Liver (tissue), 3 donors: ENCODE data around the gene EVC2.

ENCODE experiments used
- GABPA ChIP-seq, 2 donors: IDR thresholded peaks in 1 of 2; conservative IDR thresholded peaks in 1 of 2; 2 replicates each; pipeline ENCODE4 v1.6.1; 2016; ENCODE audit warnings: antibody characterized with exemption in 2 of 2, mild to moderate bottlenecking in 1 of 2, moderate library complexity in 1 of 2
- HNF4A ChIP-seq, 2 donors: conservative IDR thresholded peaks; 2 replicates each; pipeline ENCODE4 v1.6.1; 2016; ENCODE audit warnings: antibody characterized with exemption in 2 of 2, mild to moderate bottlenecking in 2 of 2
- HNF4G ChIP-seq: IDR thresholded peaks from 2 replicates; pipeline ENCODE4 v1.6.1; 2016; ENCODE audit warnings: antibody characterized with exemption
- JUND ChIP-seq, 2 donors: IDR thresholded peaks; 2 replicates each; pipeline ENCODE4 v1.6.1; 2016; ENCODE audit warnings: antibody characterized with exemption in 2 of 2
- NR2F2 ChIP-seq: IDR thresholded peaks from 2 replicates; pipeline ENCODE4 v1.6.1; 2016; ENCODE audit warnings: antibody characterized with exemption
- RAD21 ChIP-seq, 2 donors: IDR thresholded peaks; 2 replicates each; pipeline ENCODE4 v1.6.1; 2016; ENCODE audit warnings: antibody characterized with exemption in 2 of 2, mild to moderate bottlenecking in 2 of 2
- RXRA ChIP-seq, 2 donors: IDR thresholded peaks; 2 replicates each; pipeline ENCODE4 v1.6.1; 2017 to 2018; ENCODE audit warnings: antibody characterized with exemption in 2 of 2, mild to moderate bottlenecking in 1 of 2
- TAF1 ChIP-seq: conservative IDR thresholded peaks from 2 replicates; pipeline ENCODE4 v1.6.1; 2016; ENCODE audit warnings: antibody characterized with exemption, mild to moderate bottlenecking
- YY1 ChIP-seq: IDR thresholded peaks from 2 replicates; pipeline ENCODE4 v1.6.1; 2016; ENCODE audit warnings: antibody characterized with exemption, mild to moderate bottlenecking
- TF ChIP-seq, protein P1 (sequence below): fragments of 150-350 bp; IDR thresholded peaks from 2 replicates; pipeline ENCODE4 v1.5.1; 2017; ENCODE audit warnings: improper control_type of control experiment, low read depth, low read length; ENCODE audit not compliant: missing input control
- TF ChIP-seq, protein P2 (sequence below): IDR thresholded peaks from 2 replicates; pipeline ENCODE4 v1.6.1; 2016; ENCODE audit warnings: antibody characterized with exemption, mild to moderate bottlenecking
- TF ChIP-seq, protein P3 (sequence below): IDR thresholded peaks from 2 replicates; pipeline ENCODE4 v1.6.1; 2016; ENCODE audit warnings: antibody characterized with exemption
- TF ChIP-seq, protein P4 (sequence below): IDR thresholded peaks from 2 replicates; pipeline ENCODE4 v1.6.1; 2016; ENCODE audit warnings: antibody characterized with exemption
- TF ChIP-seq, protein P5 (sequence below): IDR thresholded peaks from 2 replicates; pipeline ENCODE4 v1.6.1; 2016; ENCODE audit warnings: antibody characterized with exemption
- donor health status: healthy.
- donor health status: healthy.

DNA sequence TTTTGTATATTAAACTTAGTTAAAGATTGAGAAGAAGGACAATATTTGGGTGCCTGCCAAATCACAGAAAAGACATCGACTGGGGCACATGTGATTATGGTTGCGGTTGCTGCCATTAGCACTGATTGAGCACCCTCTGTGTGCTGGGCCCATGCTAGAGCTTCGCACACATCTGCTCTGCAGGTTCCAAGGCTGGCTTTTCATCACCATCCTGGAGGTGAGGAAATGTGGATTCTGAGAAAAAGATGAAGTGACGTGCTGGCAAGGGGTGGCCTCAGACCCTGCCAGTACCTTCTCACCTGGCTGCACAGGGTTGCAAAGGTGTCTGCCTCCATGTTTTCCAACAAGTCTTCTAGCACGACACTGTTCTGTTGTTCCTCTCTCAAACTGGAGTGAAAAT is 134.0 kb downstream of the EVC2 start:
- TF ChIP-seq, protein P1, sequence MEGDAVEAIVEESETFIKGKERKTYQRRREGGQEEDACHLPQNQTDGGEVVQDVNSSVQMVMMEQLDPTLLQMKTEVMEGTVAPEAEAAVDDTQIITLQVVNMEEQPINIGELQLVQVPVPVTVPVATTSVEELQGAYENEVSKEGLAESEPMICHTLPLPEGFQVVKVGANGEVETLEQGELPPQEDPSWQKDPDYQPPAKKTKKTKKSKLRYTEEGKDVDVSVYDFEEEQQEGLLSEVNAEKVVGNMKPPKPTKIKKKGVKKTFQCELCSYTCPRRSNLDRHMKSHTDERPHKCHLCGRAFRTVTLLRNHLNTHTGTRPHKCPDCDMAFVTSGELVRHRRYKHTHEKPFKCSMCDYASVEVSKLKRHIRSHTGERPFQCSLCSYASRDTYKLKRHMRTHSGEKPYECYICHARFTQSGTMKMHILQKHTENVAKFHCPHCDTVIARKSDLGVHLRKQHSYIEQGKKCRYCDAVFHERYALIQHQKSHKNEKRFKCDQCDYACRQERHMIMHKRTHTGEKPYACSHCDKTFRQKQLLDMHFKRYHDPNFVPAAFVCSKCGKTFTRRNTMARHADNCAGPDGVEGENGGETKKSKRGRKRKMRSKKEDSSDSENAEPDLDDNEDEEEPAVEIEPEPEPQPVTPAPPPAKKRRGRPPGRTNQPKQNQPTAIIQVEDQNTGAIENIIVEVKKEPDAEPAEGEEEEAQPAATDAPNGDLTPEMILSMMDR = no peak
- TF ChIP-seq, protein P2, sequence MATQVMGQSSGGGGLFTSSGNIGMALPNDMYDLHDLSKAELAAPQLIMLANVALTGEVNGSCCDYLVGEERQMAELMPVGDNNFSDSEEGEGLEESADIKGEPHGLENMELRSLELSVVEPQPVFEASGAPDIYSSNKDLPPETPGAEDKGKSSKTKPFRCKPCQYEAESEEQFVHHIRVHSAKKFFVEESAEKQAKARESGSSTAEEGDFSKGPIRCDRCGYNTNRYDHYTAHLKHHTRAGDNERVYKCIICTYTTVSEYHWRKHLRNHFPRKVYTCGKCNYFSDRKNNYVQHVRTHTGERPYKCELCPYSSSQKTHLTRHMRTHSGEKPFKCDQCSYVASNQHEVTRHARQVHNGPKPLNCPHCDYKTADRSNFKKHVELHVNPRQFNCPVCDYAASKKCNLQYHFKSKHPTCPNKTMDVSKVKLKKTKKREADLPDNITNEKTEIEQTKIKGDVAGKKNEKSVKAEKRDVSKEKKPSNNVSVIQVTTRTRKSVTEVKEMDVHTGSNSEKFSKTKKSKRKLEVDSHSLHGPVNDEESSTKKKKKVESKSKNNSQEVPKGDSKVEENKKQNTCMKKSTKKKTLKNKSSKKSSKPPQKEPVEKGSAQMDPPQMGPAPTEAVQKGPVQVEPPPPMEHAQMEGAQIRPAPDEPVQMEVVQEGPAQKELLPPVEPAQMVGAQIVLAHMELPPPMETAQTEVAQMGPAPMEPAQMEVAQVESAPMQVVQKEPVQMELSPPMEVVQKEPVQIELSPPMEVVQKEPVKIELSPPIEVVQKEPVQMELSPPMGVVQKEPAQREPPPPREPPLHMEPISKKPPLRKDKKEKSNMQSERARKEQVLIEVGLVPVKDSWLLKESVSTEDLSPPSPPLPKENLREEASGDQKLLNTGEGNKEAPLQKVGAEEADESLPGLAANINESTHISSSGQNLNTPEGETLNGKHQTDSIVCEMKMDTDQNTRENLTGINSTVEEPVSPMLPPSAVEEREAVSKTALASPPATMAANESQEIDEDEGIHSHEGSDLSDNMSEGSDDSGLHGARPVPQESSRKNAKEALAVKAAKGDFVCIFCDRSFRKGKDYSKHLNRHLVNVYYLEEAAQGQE = no peak
- TF ChIP-seq YY1 (no peak), GABPA (IDR thresholded peaks at IDR 0.05 in 1 of 2, conservative IDR thresholded peaks at IDR 0.05 in 1 of 2) (no peak), TAF1 (no peak), RAD21 (IDR thresholded peaks at IDR 0.05) (no peak), RXRA (IDR thresholded peaks at IDR 0.05) (no peak), HNF4G (no peak), HNF4A (conservative IDR thresholded peaks at IDR 0.05) (no peak), JUND (IDR thresholded peaks at IDR 0.05) (no peak), NR2F2 (no peak)
- TF ChIP-seq, protein P3, sequence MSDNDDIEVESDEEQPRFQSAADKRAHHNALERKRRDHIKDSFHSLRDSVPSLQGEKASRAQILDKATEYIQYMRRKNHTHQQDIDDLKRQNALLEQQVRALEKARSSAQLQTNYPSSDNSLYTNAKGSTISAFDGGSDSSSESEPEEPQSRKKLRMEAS = no peak
- TF ChIP-seq, protein P4, sequence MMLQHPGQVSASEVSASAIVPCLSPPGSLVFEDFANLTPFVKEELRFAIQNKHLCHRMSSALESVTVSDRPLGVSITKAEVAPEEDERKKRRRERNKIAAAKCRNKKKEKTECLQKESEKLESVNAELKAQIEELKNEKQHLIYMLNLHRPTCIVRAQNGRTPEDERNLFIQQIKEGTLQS = no peak
- TF ChIP-seq, protein P5, sequence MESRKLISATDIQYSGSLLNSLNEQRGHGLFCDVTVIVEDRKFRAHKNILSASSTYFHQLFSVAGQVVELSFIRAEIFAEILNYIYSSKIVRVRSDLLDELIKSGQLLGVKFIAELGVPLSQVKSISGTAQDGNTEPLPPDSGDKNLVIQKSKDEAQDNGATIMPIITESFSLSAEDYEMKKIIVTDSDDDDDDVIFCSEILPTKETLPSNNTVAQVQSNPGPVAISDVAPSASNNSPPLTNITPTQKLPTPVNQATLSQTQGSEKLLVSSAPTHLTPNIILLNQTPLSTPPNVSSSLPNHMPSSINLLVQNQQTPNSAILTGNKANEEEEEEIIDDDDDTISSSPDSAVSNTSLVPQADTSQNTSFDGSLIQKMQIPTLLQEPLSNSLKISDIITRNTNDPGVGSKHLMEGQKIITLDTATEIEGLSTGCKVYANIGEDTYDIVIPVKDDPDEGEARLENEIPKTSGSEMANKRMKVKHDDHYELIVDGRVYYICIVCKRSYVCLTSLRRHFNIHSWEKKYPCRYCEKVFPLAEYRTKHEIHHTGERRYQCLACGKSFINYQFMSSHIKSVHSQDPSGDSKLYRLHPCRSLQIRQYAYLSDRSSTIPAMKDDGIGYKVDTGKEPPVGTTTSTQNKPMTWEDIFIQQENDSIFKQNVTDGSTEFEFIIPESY = no peak
